Measurements from ENCODE around the gene IMMP1L.

Gene IMMP1L

DNA sequence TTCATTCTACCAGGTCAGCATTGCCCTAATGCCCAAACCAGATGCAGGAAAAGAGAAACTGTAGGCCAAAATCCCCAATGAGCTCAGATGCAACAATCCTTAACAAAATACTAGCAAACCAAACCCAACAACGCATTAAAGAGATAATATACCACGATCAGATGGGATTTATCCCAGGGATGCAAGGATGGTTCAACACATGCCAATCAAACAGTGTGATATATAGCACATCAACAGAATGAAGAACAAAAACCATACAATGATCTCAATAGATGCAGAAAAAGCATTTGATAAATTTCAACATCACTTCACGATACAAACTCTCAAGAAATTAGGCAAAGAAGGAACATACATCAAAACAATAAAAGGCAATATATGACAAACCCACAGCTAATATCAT lies 45.0 kb downstream of the IMMP1L start:
- no peak for DNase-seq

GRCh38 chr11:31455177-31455576 lies 54.2 kb downstream of the IMMP1L start:
- no peak for DNase-seq

DNA sequence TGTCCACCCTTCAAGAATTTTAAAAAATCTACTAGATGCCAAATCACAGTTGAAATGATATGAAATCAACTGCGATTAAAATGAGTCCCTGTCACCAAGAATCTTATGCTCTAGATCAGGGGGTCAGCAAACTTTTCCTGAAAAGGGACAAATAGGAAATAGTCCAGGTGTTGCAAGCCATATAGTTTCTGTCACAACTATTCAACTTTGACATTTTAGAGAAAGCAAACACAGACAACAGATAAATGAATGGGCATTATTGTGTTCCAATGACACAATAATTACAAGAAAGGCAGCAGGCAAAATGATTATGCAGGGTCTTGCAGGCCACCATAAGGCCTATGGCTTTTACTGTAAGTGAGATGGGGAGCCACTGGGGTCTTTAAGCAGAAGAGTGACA lies 58.6 kb downstream of the IMMP1L start:
- no peak for DNase-seq

DNA sequence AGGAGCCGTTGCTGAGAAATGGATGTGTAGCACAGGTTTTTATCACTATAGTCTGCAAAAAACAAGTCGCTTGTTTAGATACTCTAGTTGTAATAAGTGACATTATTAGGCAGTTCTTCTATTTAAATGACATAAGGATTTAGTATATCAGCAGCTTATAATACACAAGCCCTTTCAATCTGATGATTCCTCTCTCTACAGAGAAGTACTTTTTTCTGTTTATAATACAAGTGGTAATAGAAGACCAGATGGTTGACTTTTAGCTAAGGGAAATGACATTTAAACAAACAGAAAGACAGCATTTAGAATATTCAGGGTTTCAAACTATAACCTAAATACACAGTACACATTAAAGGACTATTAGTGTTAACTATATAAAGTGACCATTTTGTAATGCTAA lies 60.4 kb downstream of the IMMP1L start:
- DNase-seq, result no peak

DNA sequence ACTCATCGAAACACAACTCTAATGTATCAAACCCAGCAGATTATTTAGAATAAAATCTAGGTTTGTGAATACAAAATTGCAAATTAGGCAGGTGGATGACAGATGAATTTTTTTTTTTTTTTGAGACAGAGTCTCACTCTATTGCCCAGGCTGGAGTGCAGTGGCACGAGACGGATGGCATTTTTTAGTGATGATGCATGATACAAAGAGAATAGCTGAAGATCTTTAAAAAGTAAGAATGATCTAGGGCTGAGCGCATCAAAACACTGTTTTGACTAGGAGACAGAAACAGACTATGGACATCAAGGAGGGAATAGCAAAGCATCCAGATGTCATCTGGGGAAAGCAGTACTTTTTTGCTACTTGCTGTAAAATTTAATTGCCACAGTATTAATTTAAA lies 63.8 kb downstream of the IMMP1L start:
- DNase-seq, result no peak

GRCh38 chr11:31443802-31444201 lies 65.6 kb downstream of the IMMP1L start:
- DNase-seq, result no peak

DNA sequence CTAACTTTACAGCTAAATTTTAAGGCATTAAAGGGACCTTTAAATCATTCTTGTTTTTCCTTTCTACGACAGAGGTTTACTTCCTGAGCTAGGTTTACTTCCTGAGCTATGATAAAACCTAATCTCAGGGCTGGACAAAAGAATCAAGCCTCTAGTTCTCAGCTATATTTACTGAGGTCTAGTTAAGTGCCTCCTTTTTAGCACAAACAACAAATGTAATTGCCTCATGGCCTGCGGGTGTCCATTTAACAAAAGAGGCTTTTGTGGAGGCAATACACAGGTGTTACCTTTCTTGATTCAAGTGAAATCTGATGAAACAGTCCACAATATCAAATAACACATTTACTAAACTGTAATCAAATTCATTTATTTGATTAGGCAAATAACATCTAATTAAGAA lies 67.3 kb downstream of the IMMP1L start:
- DNase-seq, result no peak

GRCh38 chr11:31441296-31441695 lies 68.1 kb downstream of the IMMP1L start:
- DNase-seq, result no peak

- DNase-seq, result no peak
Observed at GRCh38 chr11:31437742-31438435, 71.5 kb downstream of the IMMP1L start.

GRCh38 chr11:31433851-31434250 lies 75.6 kb downstream of the IMMP1L start:
- DNase-seq, result no peak

- DNase-seq, result no peak
Observed at GRCh38 chr11:31424652-31425051, 84.8 kb downstream of the IMMP1L start.

GRCh38 chr11:31422703-31423102 lies 86.7 kb downstream of the IMMP1L start:
- no peak for DNase-seq

DNA sequence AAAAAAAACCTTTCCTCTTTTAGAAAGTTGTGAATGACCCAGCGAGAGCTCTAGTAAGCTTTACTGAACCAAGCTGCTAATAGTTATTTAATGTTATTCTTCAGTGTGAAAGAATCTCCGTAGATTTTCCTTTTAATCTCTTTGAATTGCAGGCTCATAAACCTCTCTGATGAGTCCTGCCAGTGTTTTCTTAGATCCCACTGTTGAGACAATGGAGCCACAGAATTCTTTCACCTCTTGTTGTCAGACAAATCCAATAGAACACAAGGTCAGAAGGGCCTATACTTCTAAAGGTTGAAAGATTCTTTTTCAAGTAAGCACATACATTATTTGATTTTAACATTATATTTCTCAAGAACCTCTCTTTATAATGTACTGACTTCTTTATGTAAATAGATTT lies 87.6 kb downstream of the IMMP1L start:
- no peak for DNase-seq

DNA sequence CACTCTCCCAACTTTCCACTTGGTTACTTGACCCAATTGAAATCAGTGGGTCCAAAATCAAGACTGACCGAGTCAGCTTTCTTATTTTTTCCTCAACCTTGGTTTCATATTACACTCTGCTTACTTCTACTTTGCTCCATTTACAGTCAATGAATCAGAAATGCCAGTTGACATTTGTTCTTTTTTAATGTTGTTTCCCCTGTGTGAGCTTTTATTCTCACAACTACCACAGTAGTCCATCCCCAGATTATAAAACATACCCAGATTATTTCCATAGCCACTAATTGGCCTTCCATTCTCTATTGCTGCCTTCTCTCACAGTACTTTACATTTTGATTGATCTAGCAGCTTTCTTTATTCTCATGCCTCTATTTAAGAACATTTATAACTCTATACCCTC lies 89.8 kb downstream of the IMMP1L start:
- DNase-seq, result no peak

GRCh38 chr11:31419138-31419537 lies 90.3 kb downstream of the IMMP1L start:
- DNase-seq, result no peak

- DNase-seq, result no peak
Observed at GRCh38 chr11:31417816-31418215, 91.6 kb downstream of the IMMP1L start.

- DNase-seq, result no peak
Observed at GRCh38 chr11:31417357-31417756, 92.1 kb downstream of the IMMP1L start.

DNA sequence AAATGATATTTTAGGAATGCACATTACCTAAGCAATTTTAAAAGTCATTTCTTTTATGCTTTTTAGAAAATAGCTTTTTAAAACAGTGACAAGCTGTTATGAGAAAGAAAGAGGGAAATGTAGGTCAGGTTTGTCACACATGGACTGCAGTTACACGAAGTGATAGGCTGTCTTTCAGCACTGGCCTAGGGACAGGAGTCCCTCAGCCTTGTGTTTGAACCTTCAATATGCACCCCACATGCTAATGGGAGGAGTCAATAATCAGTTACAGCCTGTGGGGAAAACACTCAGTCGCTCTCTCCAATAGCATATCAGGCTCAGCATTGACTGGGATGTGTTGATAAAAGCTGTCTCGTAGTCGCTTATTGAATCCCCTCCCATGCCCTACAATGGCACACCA lies 94.0 kb downstream of the IMMP1L start:
- DNase-seq, result no peak

DNA sequence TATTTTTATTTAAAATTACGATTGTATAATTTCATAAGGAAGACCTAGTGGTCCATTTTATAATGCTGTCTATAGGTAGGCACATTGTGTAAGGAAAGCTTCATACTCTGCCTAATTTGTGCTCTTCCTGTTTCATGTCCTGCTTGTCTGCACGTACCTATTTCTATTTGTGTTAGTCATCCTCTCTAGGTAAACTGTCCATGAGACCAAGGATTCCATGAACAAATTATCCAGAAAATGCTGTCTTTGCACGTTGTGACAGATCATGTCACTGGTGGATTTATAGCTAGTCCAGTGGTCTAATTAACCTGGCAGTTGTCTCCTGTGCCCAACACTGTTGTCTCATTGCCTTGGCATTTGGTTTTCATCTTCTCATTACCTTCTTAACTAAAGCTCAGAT lies 95.1 kb downstream of the IMMP1L start:
- DNase-seq, result no peak

GRCh38 chr11:31412946-31413345 lies 96.5 kb downstream of the IMMP1L start:
- DNase-seq, result no peak

DNA sequence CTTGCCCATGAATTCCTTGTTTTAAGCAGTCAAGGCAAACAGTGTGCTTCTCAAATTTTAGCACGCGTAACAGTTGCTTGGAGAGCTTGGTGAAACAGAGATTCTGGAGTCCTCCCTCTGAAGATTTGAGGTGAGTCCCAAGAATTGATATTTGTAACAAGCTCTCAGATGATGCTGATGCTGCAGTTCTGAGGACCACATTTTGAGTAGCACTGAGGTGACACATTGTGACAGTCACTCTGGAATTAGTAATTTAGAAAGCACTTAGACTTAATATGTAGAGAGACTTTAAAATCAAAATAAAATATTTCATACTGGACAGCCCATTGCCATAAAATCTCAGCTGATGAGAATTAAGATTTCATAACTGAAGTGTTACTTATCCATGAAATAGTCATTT lies 101.2 kb downstream of the IMMP1L start:
- no peak for DNase-seq

DNA sequence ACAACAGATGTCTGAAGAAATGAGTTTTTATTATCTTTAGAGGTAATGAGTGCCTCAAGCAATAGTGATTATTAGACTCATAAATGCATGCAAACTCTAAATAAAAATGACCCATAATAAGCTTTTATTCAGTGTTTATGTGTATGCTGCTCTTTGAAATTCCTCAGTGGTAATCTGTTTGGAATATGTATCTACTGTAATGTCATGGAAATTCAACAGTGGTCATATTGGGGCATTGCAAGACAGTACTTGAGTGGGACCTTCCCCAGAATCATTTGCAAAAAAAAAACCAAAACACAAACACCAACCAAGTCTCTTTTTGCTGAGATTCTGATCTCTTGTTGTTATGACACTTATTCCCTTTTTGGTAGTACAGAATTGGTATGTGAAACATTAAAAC lies 104.8 kb downstream of the IMMP1L start:
- no peak for DNase-seq

DNA sequence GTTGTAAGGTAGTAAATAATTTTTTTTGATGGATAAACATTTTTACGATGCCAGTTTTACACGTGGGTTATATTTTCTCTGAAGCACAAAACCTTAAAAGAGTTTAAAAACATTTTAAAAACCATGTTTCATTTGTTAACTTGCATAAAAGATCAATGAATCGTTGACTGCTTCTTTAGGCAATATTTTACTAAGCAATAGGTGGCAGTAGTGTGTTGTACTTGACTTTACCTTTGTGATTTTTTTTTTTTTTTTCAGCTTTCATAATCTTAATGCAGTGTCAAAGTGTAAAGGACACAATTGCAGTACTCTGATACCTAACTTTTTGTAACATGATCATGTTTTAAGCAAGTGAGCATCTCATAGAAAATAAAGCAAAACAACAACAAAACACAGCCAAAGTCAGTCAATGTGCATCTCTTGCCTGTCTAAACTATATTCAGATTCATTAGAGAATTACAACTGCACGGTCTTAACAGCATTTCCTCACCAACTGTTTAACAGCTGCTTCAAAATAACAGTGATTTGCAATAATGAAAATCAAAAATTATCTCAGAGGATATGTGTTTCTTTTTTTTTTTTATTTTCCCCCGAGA lies 112.1 kb downstream of the IMMP1L start:
- DNase-seq, result no peak

GRCh38 chr11:31387379-31387778 lies 122.0 kb downstream of the IMMP1L start:
- no peak for DNase-seq

DNA sequence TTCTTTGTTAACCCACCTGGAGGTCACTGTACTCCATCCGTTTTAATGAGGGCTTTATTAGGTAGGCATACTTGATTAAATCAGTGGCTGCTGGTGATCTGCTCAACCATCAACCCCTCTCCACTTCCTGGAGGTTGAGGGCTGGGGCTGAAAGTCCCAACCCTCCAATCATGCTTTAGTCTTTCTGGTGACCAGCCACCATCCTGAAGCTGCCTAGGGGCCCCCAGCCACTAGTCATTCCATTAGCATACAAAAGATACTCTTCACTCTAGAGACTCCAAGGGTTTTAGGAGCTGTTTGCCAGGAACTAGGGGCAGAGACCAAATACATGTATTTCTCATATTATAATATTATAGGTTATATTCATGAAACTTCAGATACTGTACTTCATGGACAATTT lies 126.3 kb downstream of the IMMP1L start:
- no peak for DNase-seq

All from GOT3 (cell line).